HG03575 (cell line): Measurements from ENCODE around the gene DNAH6.
"Not testable (repeated sequence)": the region's sequence is repeated elsewhere in the genome, so short reads cannot be mapped to it uniquely, and the experiment has no call there.

Source experiments
- ATAC-seq: cut with Tn5 transposase; IDR thresholded peaks from one replicate; pipeline ENCODE4 v1.9.1; 2021; ENCODE audit not compliant: unreplicated experiment, insufficient number of reproducible peaks, low FRiP score; ENCODE audit errors: extremely low read depth

The DNAH6 gene

GRCh38 chr2:84495539-84496146 lies 20.7 kb upstream of the DNAH6 start:
- ATAC-seq, result no peak

GRCh38 chr2:84496386-84496785 lies 19.9 kb upstream of the DNAH6 start:
- no peak for ATAC-seq

- ATAC-seq, result no peak
Measured at GRCh38 chr2:84497285-84497684, 19.0 kb upstream of the DNAH6 start.

DNA sequence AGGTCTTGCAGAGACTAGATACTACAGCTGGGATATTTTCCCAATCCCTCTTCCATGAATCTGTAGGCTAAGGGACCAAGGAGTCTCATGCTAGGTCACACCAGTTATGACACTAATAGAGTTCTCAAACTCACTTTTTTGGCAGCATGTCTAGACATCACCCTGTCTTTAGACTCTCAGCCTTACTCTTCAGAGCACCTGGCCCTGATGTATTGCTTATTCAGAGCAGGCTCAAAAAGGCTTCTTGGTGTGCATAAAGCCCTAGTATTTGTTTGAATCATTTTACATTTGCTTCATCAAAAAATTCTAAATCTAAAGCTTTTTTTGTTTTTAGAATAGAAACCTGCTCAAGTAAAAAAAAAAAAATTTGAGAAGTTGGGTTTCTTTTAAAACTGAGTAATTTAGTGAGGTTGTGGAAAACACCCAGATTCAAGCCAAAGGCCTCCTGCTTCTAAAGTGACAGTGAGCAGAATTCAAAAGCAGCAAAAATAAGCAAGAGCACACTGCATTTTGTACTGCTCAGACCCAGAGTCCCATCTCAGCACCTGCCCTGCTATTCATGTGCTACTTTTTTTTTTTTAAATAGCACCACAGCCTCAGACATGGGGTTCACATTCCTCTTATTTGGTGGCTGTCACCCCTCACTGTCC lies 18.0 kb upstream of the DNAH6 start:
- ATAC-seq, result no peak

DNA sequence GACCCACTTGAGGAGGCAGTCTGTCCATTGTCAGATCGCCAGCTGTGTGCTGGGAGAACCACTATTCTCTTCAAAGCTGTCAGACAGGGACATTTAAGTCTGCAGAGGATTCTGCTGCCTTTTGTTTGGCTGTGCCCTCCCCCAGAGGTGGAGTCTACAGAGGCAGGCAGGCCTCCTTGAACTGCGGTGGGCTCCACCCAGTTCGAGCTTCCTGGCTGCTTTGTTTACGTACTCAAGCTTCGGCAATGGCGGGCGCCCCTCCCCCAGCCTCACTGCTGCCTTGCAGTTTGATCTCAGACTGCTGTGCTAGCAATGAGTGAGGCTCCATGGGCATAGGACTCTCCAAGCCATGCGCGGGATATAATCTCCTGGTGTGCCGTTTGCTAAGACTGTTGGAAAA lies 5.3 kb upstream of the DNAH6 start:
- not testable (repeated sequence) for ATAC-seq

DNA sequence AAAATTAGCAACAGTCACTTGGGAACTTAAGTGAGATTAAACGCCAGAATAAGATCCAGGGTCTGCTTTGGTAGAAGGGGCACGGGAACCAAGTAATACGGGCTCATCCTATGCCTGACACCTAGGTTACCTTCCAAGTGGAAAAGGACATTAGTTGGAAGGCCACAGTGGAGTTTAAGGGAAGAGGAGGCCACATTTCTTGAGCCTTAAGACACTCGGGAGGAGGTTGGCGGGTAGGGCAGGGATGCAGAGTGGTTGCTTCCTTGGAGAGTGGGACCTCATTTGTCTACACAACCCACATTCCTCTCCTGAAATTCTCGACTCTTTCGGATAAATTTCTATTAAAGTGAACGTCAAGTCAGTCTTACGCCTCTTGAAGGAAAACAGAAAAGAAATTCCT lies 510 bp upstream of the DNAH6 start:
- no peak for ATAC-seq

DNA sequence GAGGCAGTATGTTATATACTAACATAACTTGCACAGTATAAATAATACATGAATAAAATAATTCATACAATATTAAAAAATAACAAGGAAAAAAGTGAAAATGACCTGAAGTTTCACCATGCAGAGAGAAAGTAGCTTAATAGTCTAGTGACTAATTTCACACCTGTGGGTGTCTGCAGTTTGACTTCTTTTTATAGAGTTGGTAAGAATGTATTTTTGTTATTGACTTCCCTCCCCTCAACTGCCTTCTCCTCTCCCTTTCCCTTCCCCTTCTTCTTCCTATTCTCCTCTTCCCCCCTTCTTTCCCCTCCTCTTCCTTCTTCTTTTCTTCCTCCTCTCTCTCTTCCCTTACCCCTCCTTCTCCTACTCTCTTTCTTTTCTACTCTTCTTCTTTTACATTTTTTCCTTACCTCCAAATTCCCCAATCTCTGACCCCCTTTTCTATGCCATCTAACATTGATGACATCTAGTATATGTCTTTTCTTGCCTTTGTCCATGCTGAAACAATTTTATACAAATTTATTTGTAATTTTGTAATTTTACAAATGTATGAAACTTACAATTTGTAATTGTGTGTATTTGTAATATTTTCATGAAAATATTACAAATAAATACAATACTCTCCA lies 3.1 kb downstream of the DNAH6 start:
- ATAC-seq, result no peak

DNA sequence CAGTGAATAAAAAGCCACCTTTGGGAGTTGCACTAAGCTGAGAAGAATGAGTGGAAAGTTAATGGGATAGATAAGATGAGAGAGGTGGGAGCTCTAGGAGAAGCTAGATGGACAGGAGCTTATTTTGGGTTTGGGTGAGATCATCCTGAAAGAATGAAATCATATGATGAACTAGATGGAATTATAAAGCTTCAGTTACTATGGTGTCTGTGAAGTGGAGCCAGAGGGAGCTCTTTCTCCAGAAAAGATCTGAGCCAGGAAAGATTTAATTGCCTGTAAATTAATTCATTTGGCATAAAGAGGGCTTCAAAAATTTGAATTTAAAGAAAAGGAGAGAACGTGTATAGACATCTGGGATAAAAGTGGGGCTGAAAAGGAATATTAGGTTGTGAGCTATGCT lies 10.3 kb downstream of the DNAH6 start:
- no peak for ATAC-seq

GRCh38 chr2:84527137-84528129 lies 11.1 kb downstream of the DNAH6 start:
- no peak for ATAC-seq

DNA sequence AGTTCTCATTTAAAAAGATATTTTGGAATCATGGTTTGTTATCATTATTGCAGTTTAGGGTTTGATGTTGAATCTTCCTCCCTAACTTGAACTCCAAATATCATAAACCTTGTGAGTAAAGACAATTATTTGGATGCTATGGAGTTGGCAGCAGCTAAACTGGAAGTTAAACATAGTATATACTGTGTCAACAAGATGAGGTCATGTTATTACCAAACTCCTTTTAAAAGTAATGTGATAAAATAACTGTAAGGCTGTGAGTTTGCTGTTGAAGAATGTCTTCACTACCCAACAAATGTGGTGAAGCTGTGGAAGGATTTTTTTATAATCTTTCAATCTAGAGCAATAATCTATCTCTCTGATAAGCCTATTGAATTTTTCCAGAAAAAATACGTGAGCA lies 16.0 kb downstream of the DNAH6 start:
- ATAC-seq, result no peak

- no peak for ATAC-seq
Measured at GRCh38 chr2:84534225-84534624, 17.9 kb downstream of the DNAH6 start.

DNA sequence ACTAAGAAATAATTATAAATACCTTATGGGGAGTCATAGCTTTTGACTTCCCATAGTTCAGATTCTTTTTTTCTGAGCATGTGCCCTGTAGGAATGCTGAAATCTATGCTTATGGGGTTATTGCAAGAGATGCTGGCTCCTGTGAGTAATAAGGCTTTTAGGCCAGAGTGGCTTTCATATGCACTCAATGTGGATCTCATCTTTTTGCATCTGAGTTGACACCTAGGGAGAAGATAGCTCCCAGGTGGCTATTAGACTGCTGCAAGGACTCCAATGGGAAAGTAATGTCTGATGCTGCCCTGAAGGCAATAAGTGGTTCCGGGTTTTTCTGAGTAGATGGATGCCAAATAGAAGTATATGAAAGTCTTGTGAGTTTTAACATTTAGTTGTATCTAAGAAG lies 21.0 kb downstream of the DNAH6 start:
- ATAC-seq, result no peak

DNA sequence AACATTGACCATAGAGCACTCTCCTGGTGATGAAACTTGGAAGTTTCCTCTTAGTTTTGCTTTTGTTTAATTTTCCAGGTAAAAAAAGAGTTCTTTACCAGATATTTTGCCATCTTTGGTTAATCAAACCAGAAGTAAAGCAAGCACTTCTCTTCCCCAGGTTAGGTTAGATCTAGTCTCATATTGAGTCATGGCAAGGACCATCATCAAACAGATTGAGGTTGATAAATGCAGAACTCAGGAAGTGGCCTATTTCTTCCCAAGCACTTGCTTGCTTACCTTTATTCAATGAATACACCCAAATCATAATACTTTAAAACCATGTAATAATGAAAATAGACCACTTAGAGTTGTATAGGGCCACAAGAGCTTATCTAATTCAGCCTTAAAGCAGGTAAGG lies 23.4 kb downstream of the DNAH6 start:
- ATAC-seq, result no peak

- ATAC-seq, result no peak
Measured at GRCh38 chr2:84545005-84545404, 28.7 kb downstream of the DNAH6 start.

- no peak for ATAC-seq
Measured at GRCh38 chr2:84546551-84546950, 30.3 kb downstream of the DNAH6 start.

GRCh38 chr2:84548303-84548702 lies 32.0 kb downstream of the DNAH6 start:
- no peak for ATAC-seq

DNA sequence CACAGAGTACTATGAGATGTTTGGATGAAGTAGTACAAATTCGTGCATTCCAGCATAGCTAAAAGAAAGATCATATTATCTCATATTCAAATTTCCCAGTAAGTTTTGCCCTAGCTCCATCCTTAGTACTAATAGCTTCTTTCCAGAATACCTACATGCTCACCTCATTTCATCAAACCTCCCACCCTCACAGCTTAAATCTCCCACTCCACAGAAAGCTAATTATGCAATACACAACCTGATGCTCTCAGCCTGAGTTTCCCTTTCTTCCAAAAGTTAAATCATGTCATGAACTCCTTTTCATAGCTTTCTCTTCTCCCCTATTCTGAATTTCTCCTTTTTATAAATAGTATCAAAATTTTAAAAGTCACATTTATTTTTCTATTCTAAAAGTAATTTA lies 34.6 kb downstream of the DNAH6 start:
- no peak for ATAC-seq

DNA sequence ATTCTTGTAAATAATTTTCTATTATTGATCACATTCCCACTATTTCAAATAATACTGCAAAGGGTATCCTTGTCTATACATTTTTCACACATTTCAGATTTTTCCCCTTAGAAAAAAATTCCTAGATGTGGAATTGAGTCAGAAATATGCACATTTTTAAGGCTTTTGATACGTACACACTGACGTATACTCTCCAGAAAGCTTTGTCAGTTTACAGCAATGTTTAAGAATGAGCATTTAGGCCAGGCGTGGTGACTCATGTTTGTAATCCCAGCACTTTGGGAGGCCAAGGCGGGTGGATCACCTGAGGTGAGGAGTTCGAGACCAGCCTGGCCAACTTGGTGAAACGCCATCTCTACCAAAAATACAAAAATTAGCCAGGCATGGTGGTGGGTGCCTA lies 35.2 kb downstream of the DNAH6 start:
- ATAC-seq, result not testable (repeated sequence)

GRCh38 chr2:84556190-84556589 lies 39.9 kb downstream of the DNAH6 start:
- no peak for ATAC-seq
